NCI-H2196 treated with DMSO at 0.1 percent for 48 hours (cell line): ENCODE results near the gene GRAMD1C.
"Not testable (repeated sequence)": the region's sequence is repeated elsewhere in the genome, so short reads cannot be mapped to it uniquely, and the experiment has no call there.

ENCODE experiments used
- DNase-seq: peaks from one replicate; lab custom pipeline; 2025; ENCODE audit not compliant: unreplicated experiment; lab: John Stamatoyannopoulos, UW

Gene GRAMD1C

DNA sequence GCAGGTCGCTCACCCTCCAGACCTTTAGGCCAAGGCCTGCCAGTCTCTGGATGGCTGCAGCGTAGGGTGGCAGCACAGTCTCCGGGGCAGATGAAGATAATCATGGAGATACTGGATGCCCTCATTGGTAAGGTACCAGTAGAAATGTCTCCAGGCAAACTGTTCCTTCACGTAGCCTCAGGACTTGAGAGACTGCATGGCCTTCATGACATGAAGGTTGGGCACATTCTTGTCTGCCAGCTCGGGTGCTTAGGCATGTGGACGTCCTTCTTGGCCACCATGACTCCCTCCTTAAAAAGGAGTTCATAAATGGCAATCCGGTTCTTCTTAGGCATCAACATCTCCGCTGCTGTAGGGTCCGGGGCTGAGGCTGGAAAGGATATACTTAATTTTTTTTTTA, 11.8 kb downstream of the GRAMD1C start:
- DNase-seq, result not testable (repeated sequence)

DNA sequence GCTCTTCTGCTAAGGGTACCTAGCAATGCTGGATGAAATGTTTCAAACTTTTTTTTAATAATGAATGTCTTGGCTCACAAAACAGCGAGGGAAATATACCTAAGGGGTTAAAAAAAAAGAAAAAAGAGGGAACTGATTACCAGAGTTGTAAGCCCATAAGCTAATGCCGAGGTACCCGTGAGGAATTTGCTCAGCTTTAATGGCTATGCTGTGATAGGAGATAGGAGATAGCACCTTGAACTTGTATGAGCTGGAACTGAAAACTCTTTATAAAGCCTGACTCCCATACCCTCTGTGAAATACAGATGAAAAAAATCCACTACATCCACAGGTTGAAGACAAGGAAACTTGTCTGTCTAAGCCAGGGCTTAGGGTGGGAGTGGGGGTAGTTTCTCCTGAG, 13.9 kb downstream of the GRAMD1C start:
- DNase-seq, result no peak

DNA sequence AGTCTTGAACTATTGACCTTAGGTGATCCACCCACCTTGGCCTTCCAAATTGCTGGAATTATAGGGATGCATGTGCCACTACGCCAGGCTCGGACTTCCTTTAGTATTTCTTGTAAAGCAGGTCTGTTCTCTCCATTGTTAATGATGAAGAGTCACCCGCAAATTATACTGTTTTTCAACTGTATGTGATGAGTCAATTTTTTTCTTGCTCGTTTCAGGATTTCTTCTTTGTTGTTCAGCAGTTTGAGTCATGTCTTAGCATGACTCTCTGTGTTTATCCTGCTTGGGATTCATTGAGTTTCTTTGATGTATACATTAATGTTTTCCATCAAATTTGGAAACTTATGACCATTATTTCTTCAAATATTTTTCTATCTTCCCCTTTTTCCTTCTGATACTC, 28.9 kb downstream of the GRAMD1C start:
- no peak for DNase-seq

DNA sequence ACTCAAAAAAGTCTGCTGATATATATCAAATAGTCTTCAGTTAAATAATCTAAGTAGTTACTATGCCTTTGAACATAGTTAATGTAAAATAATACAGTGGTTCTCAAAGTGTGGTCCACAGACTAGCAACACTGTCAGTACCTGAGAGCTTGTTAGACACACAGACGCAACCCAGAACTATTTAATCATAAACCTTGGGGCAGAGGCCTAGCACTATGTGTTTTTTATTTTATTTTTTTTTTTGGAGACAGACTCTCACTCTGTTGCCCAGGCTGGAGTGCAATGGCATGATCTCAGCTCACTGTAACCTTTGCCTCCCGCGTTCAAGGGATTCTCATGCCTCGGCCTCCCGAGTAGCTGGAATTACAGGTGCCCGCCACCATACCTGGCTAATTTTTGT, 34.7 kb downstream of the GRAMD1C start:
- DNase-seq, result no peak

DNA sequence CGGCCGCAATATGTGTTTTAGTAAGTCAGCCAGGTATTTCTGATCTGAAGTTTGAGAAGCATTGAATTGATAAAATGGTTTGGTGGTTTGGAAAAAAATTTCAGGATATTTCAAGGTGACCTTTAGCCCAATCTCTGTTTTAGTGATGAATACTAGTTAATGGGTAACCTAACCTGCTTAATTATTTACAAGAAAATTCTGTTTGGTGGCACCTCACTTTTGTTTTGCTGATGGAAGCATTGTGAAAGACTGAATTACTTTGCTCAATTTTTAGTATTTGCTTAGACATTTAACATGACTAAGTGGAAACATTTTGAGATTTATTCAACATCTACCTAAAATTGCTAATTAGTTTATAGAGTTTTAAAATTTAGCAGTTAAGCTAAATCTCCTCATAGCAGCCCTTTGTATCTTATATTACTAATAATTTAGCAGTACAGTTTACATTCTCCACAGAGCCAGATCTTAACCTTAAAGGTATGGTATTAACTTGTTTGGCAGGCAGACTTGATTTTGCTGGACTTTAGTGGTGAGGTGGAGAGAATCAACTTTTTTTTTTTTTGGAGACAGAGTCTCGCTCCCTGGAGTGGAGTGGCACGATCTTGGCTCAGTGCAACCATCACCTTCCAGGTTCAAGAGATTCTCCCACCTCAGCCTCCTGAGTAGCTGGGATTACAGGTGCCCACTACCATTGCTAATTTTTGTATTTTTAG, 35.4 kb downstream of the GRAMD1C start:
- DNase-seq, result no peak

DNA sequence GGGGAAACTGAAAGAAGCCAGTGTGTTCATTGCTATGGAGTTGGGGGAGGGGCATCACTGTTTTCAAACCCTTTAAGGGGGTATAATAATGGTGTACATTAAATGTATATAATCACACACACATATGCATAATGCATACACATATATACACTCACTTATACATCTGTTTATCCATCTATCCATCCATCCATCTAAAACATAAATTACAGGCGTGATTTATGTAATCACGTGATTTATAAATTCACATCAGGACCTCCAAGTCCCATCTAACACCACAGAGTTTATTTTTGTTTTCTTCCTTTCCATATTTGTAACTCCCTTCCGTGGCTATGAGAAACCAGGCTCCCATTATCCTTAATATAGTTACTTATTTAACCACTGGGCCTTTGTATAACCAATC, 39.8 kb downstream of the GRAMD1C start:
- DNase-seq, result no peak

DNA sequence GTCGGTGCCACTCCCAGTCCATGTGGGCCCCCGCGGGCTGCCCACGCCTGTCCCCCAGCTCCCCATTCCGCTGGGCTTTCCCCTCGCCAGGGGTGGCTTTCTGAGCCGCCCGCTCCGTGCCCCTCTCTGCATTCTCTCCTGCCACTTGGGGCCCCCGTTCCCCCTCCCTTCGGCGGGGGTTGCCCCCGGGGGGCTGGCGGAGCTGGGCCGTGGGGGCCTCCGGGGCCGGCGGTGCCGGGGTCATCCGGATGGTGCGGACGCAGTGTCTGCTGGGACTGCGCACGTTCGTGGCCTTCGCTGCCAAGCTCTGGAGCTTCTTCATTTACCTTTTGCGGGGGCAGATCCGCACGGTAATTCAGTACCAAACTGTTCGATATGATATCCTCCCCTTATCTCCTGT, 46.5 kb downstream of the GRAMD1C start:
- DNase-seq, result no peak

DNA sequence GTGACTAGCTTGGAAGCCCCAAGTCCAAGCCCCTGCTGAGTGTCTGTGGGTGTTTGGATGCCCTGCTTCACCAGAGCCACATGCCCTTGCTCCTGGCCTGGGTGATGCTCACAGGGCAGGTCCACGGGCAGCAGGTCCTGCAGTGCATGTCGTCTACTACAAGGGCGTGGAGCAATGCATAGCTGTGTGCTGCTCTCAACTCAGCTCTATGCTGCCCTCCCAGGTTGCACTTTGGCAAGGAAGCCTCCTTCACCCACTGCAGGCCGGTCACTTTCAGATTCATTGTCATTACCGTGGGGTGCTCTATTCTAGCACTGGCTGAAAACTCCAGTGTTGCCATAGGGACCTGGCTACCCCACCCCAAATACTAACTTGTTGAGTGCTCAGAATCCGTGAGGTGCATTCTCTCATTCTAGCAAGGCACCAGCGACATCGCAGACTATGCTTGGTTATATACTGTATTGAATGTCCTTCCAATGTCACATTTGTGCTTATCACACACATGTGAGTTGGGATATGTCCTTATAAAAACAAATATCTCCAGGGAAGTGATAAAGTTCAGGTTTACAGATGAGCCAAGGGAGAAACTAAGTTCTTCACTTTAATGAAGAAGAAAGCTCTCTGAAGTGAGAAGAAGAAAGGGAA, 51.8 kb downstream of the GRAMD1C start:
- no peak for DNase-seq

DNA sequence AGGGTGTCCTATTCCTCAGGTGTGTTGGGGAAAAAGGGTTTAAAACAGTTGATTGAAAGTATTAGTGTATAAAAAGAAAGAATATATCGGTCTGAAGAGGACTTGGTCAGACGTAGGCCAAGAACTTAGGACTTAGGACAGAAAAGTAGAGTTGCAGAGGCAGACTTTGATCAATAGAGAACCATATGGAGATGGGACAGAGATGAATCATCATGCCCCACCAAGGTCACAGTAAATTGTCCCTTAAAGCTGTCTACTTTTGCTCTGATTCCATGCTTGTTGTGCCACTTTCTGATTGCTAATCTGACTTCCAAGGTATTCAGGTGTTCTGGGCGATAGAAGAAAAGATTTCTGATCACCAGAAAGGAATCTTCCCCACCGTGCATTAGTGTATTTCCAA, 56.3 kb downstream of the GRAMD1C start:
- DNase-seq, result no peak

DNA sequence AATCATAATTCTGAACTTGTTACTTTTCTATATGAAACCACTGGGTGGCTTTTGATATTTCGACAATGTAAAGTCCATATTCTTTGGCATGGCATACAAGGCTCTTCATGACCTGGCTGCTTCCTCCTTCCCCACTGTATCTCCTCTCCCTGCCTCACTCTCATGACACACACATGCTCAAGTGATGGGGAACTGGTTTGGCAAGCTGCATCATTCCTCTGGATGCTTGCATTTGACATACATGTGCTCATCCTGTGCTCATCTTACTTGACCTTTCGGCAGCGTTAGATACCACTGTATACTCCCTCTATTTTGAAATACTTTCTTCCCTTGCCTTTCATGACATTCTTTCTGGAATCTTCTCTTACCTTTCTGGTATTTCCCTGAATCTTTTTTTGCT, 57.4 kb downstream of the GRAMD1C start:
- no peak for DNase-seq

DNA sequence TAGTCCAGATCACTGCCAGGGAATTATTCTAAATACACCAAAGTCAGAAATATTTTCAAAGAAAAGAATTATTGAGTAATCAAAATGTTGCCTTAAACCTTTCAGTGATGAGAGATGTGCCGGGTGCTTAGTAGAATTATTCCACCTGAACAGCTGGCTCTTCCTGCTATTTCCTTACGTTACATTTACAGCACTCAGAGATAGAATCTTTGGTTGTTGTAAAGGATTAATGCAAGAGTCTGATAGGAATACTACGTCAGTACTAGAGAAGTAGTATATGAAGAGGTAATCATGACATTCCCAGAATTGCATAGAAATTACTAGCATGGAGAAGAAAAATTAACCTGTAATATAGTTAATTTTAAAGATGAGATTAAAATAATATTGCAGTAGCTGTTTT, 58.3 kb downstream of the GRAMD1C start:
- DNase-seq, result no peak

DNA sequence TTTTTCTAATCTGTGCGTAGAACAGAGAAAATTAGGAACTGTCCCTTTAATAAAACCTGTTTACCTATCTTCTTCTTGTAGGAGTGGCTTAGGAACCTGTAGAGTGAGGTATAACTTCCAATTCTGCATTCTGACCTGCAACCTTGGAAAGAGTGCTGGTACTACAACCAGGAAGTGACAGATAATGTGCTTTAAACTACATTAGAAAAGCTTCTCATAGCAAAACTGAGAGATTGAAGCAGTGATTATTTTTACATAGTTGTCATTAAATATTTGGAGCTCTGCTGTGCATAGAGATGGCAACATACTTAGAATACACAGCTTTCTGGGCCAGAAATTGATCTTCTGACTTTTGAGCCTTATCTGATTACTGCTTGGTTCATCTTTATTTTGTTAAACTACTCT, 58.8 kb downstream of the GRAMD1C start:
- peak; percentile 50 for DNase-seq

DNA sequence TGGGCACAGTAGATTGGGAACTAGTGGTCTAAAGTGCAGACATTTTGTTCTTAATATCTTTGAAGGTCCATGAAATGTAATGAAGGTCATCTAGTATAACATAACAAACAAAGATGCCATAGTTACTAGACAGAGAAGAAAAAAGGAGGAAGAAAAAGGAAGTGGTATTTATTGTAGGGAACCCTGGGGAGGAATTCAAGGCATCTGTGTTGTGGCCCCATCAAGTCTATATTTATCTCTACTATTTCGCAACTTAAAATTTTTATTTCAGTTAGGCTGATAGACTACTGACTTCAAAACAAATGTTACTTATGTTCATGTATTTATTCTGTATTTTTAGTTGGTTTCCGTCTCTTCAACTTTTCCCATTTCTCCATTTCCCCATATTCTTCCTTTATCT, 60.3 kb downstream of the GRAMD1C start:
- DNase-seq, result no peak

DNA sequence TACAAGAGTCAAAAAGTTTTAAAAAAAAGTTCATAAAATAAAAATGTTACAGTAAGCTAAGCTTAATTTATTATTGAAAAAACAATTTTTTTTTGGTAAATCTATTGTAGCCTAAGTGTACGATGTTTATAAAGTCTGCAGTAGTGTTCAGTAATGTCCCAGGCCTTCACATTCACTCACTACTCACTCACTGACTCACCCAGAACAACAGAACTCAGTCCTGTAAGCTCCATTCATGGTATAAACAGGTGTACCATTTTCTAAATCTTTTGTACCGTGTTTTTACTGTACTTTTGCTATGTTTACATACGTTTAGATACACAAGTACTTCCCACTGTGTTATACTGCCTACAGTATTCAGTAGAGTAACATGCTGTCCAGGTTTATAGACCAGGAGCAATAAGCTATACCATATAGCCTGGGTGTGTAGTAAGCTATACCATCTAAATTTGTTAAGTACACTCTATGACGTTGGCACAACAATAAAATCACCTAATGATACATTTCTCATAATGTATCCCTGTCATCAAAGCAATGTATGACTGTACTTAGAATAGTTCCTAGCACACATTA, 68.1 kb downstream of the GRAMD1C start:
- no peak for DNase-seq

DNA sequence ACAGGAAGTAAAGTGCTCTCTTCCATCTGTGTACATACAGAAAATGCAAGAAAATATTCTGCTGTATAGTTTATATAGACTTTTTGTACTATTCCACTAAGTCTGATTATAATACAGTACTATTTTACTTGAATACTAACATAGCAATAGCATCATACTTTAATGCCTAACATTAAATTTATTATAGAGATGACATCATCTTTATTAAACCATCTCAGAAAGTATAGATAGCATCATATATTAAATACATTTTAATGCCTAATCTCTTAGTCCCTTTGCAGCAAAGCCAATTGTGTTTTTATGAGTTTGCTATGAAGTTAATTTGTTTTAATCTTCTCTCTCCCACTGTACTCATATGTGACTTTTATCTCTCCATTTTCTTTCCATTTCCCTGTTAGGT, 69.5 kb downstream of the GRAMD1C start:
- DNase-seq, result no peak

DNA sequence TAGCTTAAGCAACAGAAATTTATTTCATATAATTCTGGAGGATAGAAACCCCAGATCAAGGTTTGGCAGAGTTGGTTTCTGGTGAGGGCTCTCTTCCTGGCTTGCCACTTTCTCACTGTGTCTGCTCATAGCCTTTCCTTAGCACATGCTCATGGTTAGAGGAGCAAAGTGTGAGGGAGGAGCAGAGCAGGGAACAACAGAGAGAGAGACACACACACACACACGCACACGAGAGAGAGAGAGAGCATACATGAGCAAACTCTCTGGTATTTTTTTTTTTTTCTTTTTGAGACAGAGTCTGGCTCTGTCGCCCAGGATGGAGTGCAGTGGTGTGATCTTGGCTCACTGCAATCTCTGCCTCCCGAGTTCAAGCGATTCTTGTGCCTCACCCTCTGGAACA, 72.4 kb downstream of the GRAMD1C start:
- DNase-seq, result no peak

DNA sequence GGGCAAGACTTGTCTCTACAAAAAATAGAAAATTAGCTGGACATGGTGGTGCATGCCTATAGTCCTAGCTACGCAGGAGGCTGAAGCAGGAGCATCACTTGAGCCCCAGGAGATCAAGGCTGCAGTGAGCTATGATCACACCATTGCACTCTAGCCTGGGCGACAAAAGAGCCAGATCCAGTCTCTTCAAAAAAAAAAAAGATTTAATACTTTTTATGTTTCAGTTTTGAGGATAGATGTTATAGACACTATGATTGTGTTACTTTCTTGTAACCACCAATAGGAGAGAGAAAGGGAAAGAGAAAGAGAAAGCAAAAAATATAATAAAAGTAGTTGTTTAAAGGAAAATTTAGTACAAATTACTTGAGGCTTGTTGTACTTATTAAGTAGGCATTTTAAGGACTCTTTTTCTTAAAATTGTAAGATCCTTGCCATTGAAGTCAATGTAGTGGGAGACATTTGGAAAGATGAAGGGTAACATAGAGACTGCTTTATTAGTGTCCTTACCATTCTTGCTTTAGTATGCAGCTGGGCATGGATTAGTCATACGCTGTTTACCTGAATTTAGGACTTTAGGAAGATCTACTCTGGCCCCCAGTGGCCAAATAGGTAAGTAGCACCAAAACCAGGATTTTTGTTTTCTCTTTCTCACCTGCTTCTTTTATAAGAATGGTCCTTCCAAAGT, 74.1 kb downstream of the GRAMD1C start:
- DNase-seq, result peak; percentile 88

DNA sequence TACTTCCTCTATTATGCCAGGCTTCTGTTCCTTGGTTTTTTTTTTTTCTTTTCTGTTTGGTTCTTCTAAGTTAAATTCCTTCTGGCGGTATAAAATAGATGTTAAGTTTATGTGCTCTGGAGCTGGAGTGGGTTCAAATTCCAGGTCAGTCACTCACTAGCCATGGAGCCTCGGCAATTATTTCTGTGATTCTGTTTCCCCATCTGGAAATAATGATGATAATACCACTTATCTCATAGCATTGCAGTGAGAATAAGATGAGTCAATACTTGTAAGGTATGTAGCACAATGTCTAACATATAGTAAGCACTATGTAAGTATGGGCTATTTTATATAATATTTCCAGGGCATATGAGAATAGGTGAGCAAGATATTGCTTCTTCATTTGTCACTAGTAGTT, 76.1 kb downstream of the GRAMD1C start:
- DNase-seq, result no peak

DNA sequence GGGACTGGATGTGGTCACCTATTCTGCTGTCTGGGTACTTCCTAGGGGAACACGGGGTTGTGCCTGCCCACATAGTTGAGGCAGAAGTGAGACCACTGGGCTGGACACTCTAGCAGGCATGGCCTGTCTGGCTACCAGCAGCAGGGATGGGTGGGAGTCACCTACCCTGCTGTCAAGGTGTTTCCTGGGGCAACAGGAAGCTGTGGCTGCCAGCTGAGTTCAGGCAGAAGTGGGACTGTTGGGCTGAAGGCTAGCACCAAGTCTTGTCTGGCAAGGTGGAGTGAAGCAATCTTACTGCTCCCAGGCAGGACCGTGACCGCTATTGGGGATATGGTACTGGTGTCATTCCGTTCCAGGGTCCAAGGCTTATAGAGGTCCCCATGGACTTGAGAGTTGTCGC, 89.0 kb downstream of the GRAMD1C start:
- DNase-seq, result no peak

DNA sequence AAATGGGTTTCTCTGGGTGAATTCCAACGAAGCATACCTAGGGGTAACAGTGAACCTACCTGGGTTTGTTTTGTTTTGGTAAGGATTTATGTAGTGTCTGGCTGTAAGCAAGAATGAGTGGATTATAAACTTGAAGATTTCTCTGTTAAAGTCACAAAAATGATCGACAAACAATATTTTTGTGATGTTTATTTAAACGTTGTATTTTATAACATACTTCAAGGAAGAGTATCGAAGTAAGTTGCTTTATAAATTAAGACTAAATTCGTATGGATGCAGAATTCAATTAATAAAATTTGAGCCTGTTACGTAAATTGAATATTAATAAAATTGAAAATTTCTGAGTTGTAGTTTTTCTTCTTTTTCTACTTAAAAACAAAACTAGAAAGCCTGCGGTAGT, 108.2 kb downstream of the GRAMD1C start:
- no peak for DNase-seq

DNA sequence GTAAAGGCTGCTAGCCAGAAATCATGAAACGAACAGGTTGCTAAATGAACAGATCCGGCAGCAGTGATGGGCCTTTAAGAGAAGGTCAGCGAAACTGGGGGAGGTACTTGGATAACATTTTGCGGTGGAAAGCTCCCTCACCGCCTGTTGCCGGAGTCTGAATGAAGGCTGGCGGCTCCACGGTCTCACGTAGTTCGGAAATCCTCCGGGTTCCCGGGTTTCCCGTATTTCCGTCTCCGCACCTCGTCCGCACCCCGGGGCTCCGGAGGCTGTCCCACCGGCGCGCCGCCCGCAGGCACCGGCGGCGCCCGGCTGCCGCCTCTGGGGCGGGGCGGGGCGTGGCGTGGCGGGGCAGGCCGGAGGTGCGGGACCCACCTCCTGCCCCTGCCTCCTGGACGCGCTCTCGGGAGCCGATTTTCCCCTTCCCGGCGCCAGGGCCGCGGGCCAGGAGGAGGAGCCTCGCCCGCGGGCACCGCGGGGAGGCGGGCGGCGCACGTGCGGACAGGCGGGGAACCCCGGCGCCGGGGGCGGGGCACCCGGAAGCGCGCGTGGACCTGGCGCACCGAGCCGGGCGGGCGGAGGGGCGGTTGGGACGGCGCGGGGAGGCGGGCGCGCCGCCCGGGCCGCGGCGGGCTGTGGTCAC, 108.9 kb downstream of the GRAMD1C start, which contains the start of gene ZDHHC23:
TSS of gene ZDHHC23 (plus strand) at position 642 of the 643 bp plus-strand sequence. CDS start 790 bp downstream, outside the sequence.
- peak; percentile 82 for DNase-seq
